ENCODE results near the gene CPAMD8.
A peak's percentile ranks its signal among the peaks of the same experiment; 100 is the strongest.

CPAMD8 gene

GRCh38 chr19:17026706-17027534 is at the start of gene CPAMD8:
CPAMD8 (minus strand) TSS chr19:17026810; CDS start chr19:17026642, 168 bp downstream.
- Mint-ChIP-seq H3K27me3 (peaks cover 46 to 61% of the 10 kb centered on the region in 2 donors), H3K27ac (no peak within 1 kb of the TSS), H3K36me3 (peaks cover 10 to 16% of the 10 kb centered on the region in 2 donors), H3K4me3 (peak within 1 kb of the TSS; percentile 75 to 78), H3K9me3 (peaks cover 9 to 22% of the 10 kb centered on the region in 2 donors), H3K4me1 (peaks cover 11 to 22% of the 10 kb centered on the region in 2 donors)
- ATAC-seq (replicated peaks) (peak; percentile 13 to 52), DNase-seq (no peak)

- peaks cover 12 to 43% of the 10 kb centered on the region in 2 donors for H3K36me3 Mint-ChIP-seq
- ATAC-seq (replicated peaks) = peak; percentile 1 to 7
Observed at GRCh38 chr19:17075864-17076542, 49.4 kb upstream of the CPAMD8 start.

GRCh38 chr19:17075035-17075863 is 48.6 kb upstream of the CPAMD8 start, which contains the start of the genes HAUS8 and MYO9B:
HAUS8 (minus strand) TSS chr19:17075452; CDS start chr19:17075422, 30 bp downstream.
MYO9B (plus strand) TSS chr19:17075777; CDS start chr19:17101718, 25,941 bp downstream.
- ATAC-seq (replicated peaks) = peak; percentile 81 to 89
- H3K27me3 Mint-ChIP-seq = no peaks in the 10 kb centered on the region
- H3K36me3 Mint-ChIP-seq = peaks cover 14 to 48% of the 10 kb centered on the region in 2 donors
- peaks cover 49 to 71% of the 10 kb centered on the region in 2 donors for H3K4me1 Mint-ChIP-seq
- H3K4me3 Mint-ChIP-seq = peak within 1 kb of the TSS; percentile 94 to 96
- H3K27ac Mint-ChIP-seq = peak within 1 kb of the TSS; percentile 99
- DNase-seq = peak; percentile 100
- no peaks in the 10 kb centered on the region for H3K9me3 Mint-ChIP-seq

More at GRCh38 chr19:17075864-17076542, 49.4 kb upstream of the CPAMD8 start:
- peak overlapping the region; percentile 94 to 96 for H3K4me3 Mint-ChIP-seq
- H3K4me1 Mint-ChIP-seq = peaks cover 47 to 73% of the 10 kb centered on the region in 2 donors
- no peaks in the 10 kb centered on the region for H3K27me3 Mint-ChIP-seq
- peak; percentile 41 for DNase-seq
- H3K9me3 Mint-ChIP-seq = no peaks in the 10 kb centered on the region
- peak overlapping the region; percentile 99 for H3K27ac Mint-ChIP-seq

GRCh38 chr19:17074634-17075034 is 48.0 kb upstream of the CPAMD8 start:
- H3K4me1 Mint-ChIP-seq = peaks cover 51 to 71% of the 10 kb centered on the region in 2 donors
- H3K4me3 Mint-ChIP-seq = peak overlapping the region; percentile 94 to 96
- H3K27ac Mint-ChIP-seq = peak overlapping the region; percentile 99
- DNase-seq (no peak), ATAC-seq (replicated peaks) (peak in 1 of 2 donors; percentile 9)
- peaks cover 14 to 48% of the 10 kb centered on the region in 2 donors for H3K36me3 Mint-ChIP-seq
- H3K9me3 Mint-ChIP-seq = no peaks in the 10 kb centered on the region
- no peaks in the 10 kb centered on the region for H3K27me3 Mint-ChIP-seq

GRCh38 chr19:17073869-17074633 is 47.4 kb upstream of the CPAMD8 start:
- Mint-ChIP-seq H3K4me1 (peaks cover 47 to 68% of the 10 kb centered on the region in 2 donors), H3K9me3 (no peaks in the 10 kb centered on the region), H3K4me3 (peak overlapping the region; percentile 94 to 96), H3K36me3 (peaks cover 16 to 46% of the 10 kb centered on the region in 2 donors), H3K27me3 (no peaks in the 10 kb centered on the region), H3K27ac (peak overlapping the region; percentile 99)
- DNase-seq (no peak), ATAC-seq (replicated peaks) (peak in 1 of 2 donors; percentile 2)

GRCh38 chr19:17070912-17071311 is 44.3 kb upstream of the CPAMD8 start:
- Mint-ChIP-seq H3K4me3 (no peak overlapping the region), H3K9me3 (no peaks in the 10 kb centered on the region), H3K36me3 (peaks cover 20 to 58% of the 10 kb centered on the region in 2 donors), H3K4me1 (peaks cover 42 to 61% of the 10 kb centered on the region in 2 donors), H3K27me3 (no peaks in the 10 kb centered on the region), H3K27ac (no peak overlapping the region)
- ATAC-seq (replicated peaks) (no peak), DNase-seq (no peak)

GRCh38 chr19:17070421-17070820 is 43.8 kb upstream of the CPAMD8 start:
- peaks cover 22 to 58% of the 10 kb centered on the region in 2 donors for H3K36me3 Mint-ChIP-seq
- H3K4me1 Mint-ChIP-seq = peaks cover 42 to 62% of the 10 kb centered on the region in 2 donors
- no peaks in the 10 kb centered on the region for H3K9me3 Mint-ChIP-seq
- no peak overlapping the region for H3K4me3 Mint-ChIP-seq
- ATAC-seq (replicated peaks) (no peak), DNase-seq (no peak)
- no peaks in the 10 kb centered on the region for H3K27me3 Mint-ChIP-seq
- H3K27ac Mint-ChIP-seq = no peak overlapping the region

- Mint-ChIP-seq H3K4me3 (no peak overlapping the region), H3K27me3 (no peaks in the 10 kb centered on the region), H3K36me3 (peaks cover 28 to 70% of the 10 kb centered on the region in 2 donors), H3K27ac (no peak overlapping the region), H3K4me1 (peaks cover 45 to 67% of the 10 kb centered on the region in 2 donors), H3K9me3 (no peaks in the 10 kb centered on the region)
- ATAC-seq (replicated peaks) (no peak), DNase-seq (no peak)
Observed at GRCh38 chr19:17069193-17069592, 42.6 kb upstream of the CPAMD8 start.

GRCh38 chr19:17063428-17063827 is 36.8 kb upstream of the CPAMD8 start:
- Mint-ChIP-seq H3K27me3 (no peaks in the 10 kb centered on the region), H3K9me3 (peaks cover 2 to 6% of the 10 kb centered on the region in 2 donors), H3K36me3 (peaks cover 52 to 74% of the 10 kb centered on the region in 2 donors), H3K27ac (no peak overlapping the region), H3K4me3 (no peak overlapping the region), H3K4me1 (peaks cover 19 to 29% of the 10 kb centered on the region in 2 donors)
- no peak for DNase-seq
- no peak for ATAC-seq (replicated peaks)

GRCh38 chr19:17061691-17062090 is 35.1 kb upstream of the CPAMD8 start:
- Mint-ChIP-seq H3K36me3 (peaks cover 60 to 75% of the 10 kb centered on the region in 2 donors), H3K9me3 (peaks cover 11 to 13% of the 10 kb centered on the region in 2 donors), H3K4me3 (no peak overlapping the region), H3K27me3 (no peaks in the 10 kb centered on the region), H3K4me1 (peaks cover 10 to 17% of the 10 kb centered on the region in 2 donors), H3K27ac (no peak overlapping the region)
- DNase-seq = no peak
- no peak for ATAC-seq (replicated peaks)

GRCh38 chr19:17061205-17061604 is 34.6 kb upstream of the CPAMD8 start:
- Mint-ChIP-seq H3K27me3 (no peaks in the 10 kb centered on the region), H3K4me3 (no peak overlapping the region), H3K27ac (no peak overlapping the region), H3K9me3 (peaks cover 11 to 13% of the 10 kb centered on the region in 2 donors), H3K36me3 (peaks cover 61 to 75% of the 10 kb centered on the region in 2 donors), H3K4me1 (peaks cover 7 to 12% of the 10 kb centered on the region in 2 donors)
- DNase-seq (no peak), ATAC-seq (replicated peaks) (no peak)

- ATAC-seq (replicated peaks) (no peak), DNase-seq (no peak)
- Mint-ChIP-seq H3K4me1 (peaks cover 7 to 11% of the 10 kb centered on the region in 2 donors), H3K27me3 (no peaks in the 10 kb centered on the region), H3K4me3 (no peak overlapping the region), H3K27ac (no peak overlapping the region), H3K9me3 (peaks cover 11 to 13% of the 10 kb centered on the region in 2 donors), H3K36me3 (peaks cover 65 to 79% of the 10 kb centered on the region in 2 donors)
Observed at GRCh38 chr19:17060802-17061201, 34.2 kb upstream of the CPAMD8 start.

- Mint-ChIP-seq H3K9me3 (peaks cover 11 to 13% of the 10 kb centered on the region in 2 donors), H3K4me1 (peaks cover 0 to 1% of the 10 kb centered on the region in 2 donors), H3K27ac (no peak overlapping the region), H3K27me3 (no peaks in the 10 kb centered on the region), H3K4me3 (no peak overlapping the region), H3K36me3 (peaks cover 69 to 76% of the 10 kb centered on the region in 2 donors)
- no peak for DNase-seq
- ATAC-seq (replicated peaks) = no peak
Observed at GRCh38 chr19:17058236-17058635, 31.6 kb upstream of the CPAMD8 start.

All from stimulated activated naive B cell treated with anti-CD40 and anti-IgM and Interleukin-4, amounts not matched to agents 10 μg/mL and 1 μg/mL and 100 μg/mL, for 72 hours (primary cell).